HG03342 (cell line): Measurements from ENCODE around the gene ZNF134.

ENCODE experiments used
- ATAC-seq: cut with Tn5 transposase; IDR thresholded peaks from one replicate; pipeline ENCODE4 v1.9.1; 2021; ENCODE audit warnings: mild to moderate bottlenecking, moderate library complexity; ENCODE audit not compliant: unreplicated experiment

ZNF134 gene

GRCh38 chr19:57613941-57614743 is at the start of gene ZNF134:
ZNF134 (plus strand) TSS chr19:57614242; CDS start chr19:57619469, 5,227 bp downstream.
- peak; percentile 96 for ATAC-seq

GRCh38 chr19:57566396-57567265 is 47.4 kb upstream of the ZNF134 start:
- ATAC-seq: no peak

- no peak for ATAC-seq
Measured at GRCh38 chr19:57570707-57571106, 43.3 kb upstream of the ZNF134 start.

- ATAC-seq: no peak
Measured at GRCh38 chr19:57572415-57572947, 41.6 kb upstream of the ZNF134 start.

- ATAC-seq: no peak
Measured at GRCh38 chr19:57576661-57577060, 37.4 kb upstream of the ZNF134 start.

- ATAC-seq: peak; percentile 89
Measured at GRCh38 chr19:57578487-57579205, 35.4 kb upstream of the ZNF134 start, which contains the start of gene ZNF416. ZNF416 (minus strand) TSS chr19:57578911; CDS start chr19:57578704, 207 bp downstream.

- ATAC-seq: no peak
Measured at GRCh38 chr19:57583104-57583520, 30.9 kb upstream of the ZNF134 start.

- peak; percentile 86 for ATAC-seq
Measured at GRCh38 chr19:57583521-57584416, 30.3 kb upstream of the ZNF134 start, which contains the start of gene ZIK1. ZIK1 (plus strand) TSS chr19:57584145; CDS start chr19:57584357, 212 bp downstream.

- ATAC-seq: no peak
Measured at GRCh38 chr19:57587529-57587928, 26.5 kb upstream of the ZNF134 start.

GRCh38 chr19:57599377-57599760 is 14.7 kb upstream of the ZNF134 start:
- peak; percentile 24 for ATAC-seq

- ATAC-seq: peak; percentile 91
Measured at GRCh38 chr19:57599761-57600383, 14.2 kb upstream of the ZNF134 start, which contains the start of gene ZNF530. ZNF530 (plus strand) TSS chr19:57599885; CDS start chr19:57604346, 4,461 bp downstream.

GRCh38 chr19:57606931-57607330 is 7.1 kb upstream of the ZNF134 start:
- ATAC-seq: no peak

- no peak for ATAC-seq
Measured at GRCh38 chr19:57611113-57611512, 2.9 kb upstream of the ZNF134 start.

- ATAC-seq: no peak
Measured at GRCh38 chr19:57615346-57615745, 1.3 kb downstream of the ZNF134 start.

GRCh38 chr19:57620673-57621348 is 6.8 kb downstream of the ZNF134 start:
- ATAC-seq: no peak

- ATAC-seq: no peak
Measured at GRCh38 chr19:57623091-57623490, 9.0 kb downstream of the ZNF134 start.

- peak; percentile 98 for ATAC-seq
Measured at GRCh38 chr19:57632987-57633831, 19.2 kb downstream of the ZNF134 start, which contains the start of gene ZNF211. ZNF211 (plus strand) TSS chr19:57633168; CDS start chr19:57633347, 179 bp downstream.

- no peak for ATAC-seq
Measured at GRCh38 chr19:57633832-57634131, 19.7 kb downstream of the ZNF134 start.
